ENCODE data around the gene COG8.

GRCh38 chr16:69346683-69347082 lies 7.3 kb upstream of the COG8 start:
- TF ChIP-seq CTCF (IDR thresholded peaks at IDR 0.05) (no peak), POLR2A (IDR thresholded peaks at IDR 0.05) (no peak)
